HepG2 (cell line): ENCODE measurements around the gene PKMYT1. TPM values are rescaled to one million over a fixed set of nuclear protein-coding genes. Genes with fewer than 3 reads are reported as not detected.

Experiments
- GTF3A ChIP-seq: sonication (generic); formaldehyde crosslinking; conservative IDR thresholded peaks from 2 replicates; pipeline ENCODE4 v1.4.0; 2020; ENCODE audit warnings: mild to moderate bottlenecking, missing genetic modification reagents
- HHEX ChIP-seq: IDR thresholded peaks from 2 replicates; pipeline ENCODE4 v1.6.1; 2016; ENCODE audit warnings: control low read depth
- JARID2 ChIP-seq: sonication (generic); formaldehyde crosslinking; IDR thresholded peaks from 2 replicates; pipeline ENCODE4 v1.8.1; 2023; ENCODE audit warnings: missing genetic modification reagents, inconsistent platforms; ENCODE audit not compliant: insufficient replicate concordance
- MTA3 ChIP-seq: sonication (generic); formaldehyde crosslinking; IDR thresholded peaks from 2 replicates; pipeline ENCODE4 v1.4.0; 2020; ENCODE audit warnings: missing genetic modification reagents
- RFX1 ChIP-seq: fragments of 450-650 bp; IDR thresholded peaks from 2 replicates; pipeline ENCODE4 v1.6.1; 2017
- SETDB1 ChIP-seq: sonication (generic); formaldehyde crosslinking; IDR thresholded peaks from 2 replicates; pipeline ENCODE4 v1.5.1; 2020; ENCODE audit warnings: missing genetic modification reagents, mild to moderate bottlenecking, borderline replicate concordance
- ZNF292 ChIP-seq: sonication (generic); formaldehyde crosslinking; IDR thresholded peaks from 2 replicates; pipeline ENCODE4 v1.8.1; 2022; ENCODE audit warnings: mild to moderate bottlenecking, low read depth, missing genetic modification reagents, borderline replicate concordance
- ZNF484 ChIP-seq: sonication (generic); formaldehyde crosslinking; IDR thresholded peaks from 2 replicates; pipeline ENCODE4 v1.5.1; 2020; ENCODE audit warnings: mild to moderate bottlenecking, low read depth, missing genetic modification reagents, borderline replicate concordance
- ZNF552 ChIP-seq: sonication (generic); formaldehyde crosslinking; IDR thresholded peaks from 2 replicates; pipeline ENCODE4 v1.9.0; 2022; ENCODE audit warnings: missing genetic modification reagents, mild to moderate bottlenecking, borderline replicate concordance
- ZNF629 ChIP-seq: sonication (generic); formaldehyde crosslinking; conservative IDR thresholded peaks from 2 replicates; pipeline ENCODE4 v1.5.0; 2020; ENCODE audit warnings: missing genetic modification reagents
- polyA plus RNA-seq, 8 experiments: library from polyadenylated mRNA; depleted of rRNA in 3 of 8; stranded (reverse) in 7 of 8; unstranded in 1 of 8; fragments of >200 nt; fragmentation: Illumina TruSeq in 4 of 8; extraction: Trizol in 4 of 8; gene quantifications; 2 replicates each; pipeline versions ENCODE4 v1.2.1 to v1.2.3, GENCODE V29; 2011 to 2016; ENCODE audit warnings: low read depth in 4 of 8, missing spikeins in 1 of 8, mixed read lengths in 1 of 8; ENCODE audit not compliant: insufficient read depth in 1 of 8
- total RNA-seq, 5 experiments: library from RNA; depleted of rRNA; stranded (reverse); fragments of >200 nt; fragmentation: Illumina TruSeq; extraction: Trizol; gene quantifications; 2 replicates each; pipeline ENCODE4 v1.2.3, GENCODE V29; 2016; ENCODE audit warnings: low read depth in 1 of 5
- TF ChIP-seq, protein P1 (sequence below): sonication (generic); formaldehyde crosslinking; IDR thresholded peaks from 2 replicates; pipeline ENCODE4 v1.5.0; 2020; ENCODE audit warnings: mild to moderate bottlenecking, missing genetic modification reagents, borderline replicate concordance
- TF ChIP-seq, protein P2 (sequence below): sonication (generic); formaldehyde crosslinking; IDR thresholded peaks from 2 replicates; pipeline ENCODE4 v1.5.1; 2020; ENCODE audit warnings: missing genetic modification reagents, mild to moderate bottlenecking, borderline replicate concordance
- TF ChIP-seq, protein P3 (sequence below): IDR thresholded peaks from 2 replicates; pipeline ENCODE4 v1.4.0; 2020; ENCODE audit warnings: mild to moderate bottlenecking, missing genetic modification reagents
- TF ChIP-seq, protein P4 (sequence below): sonication (generic); formaldehyde crosslinking; IDR thresholded peaks from 2 replicates; pipeline ENCODE4 v1.8.1; 2023; ENCODE audit warnings: mild to moderate bottlenecking, inconsistent platforms, moderate library complexity, missing genetic modification reagents, borderline replicate concordance

PKMYT1 gene
- total and polyA plus RNA-seq, 2 of the 13 experiments (the other 11 are each of a cell fraction or from before 2014, with no cell fraction given), result 7.0 to 27.8 TPM

DNA sequence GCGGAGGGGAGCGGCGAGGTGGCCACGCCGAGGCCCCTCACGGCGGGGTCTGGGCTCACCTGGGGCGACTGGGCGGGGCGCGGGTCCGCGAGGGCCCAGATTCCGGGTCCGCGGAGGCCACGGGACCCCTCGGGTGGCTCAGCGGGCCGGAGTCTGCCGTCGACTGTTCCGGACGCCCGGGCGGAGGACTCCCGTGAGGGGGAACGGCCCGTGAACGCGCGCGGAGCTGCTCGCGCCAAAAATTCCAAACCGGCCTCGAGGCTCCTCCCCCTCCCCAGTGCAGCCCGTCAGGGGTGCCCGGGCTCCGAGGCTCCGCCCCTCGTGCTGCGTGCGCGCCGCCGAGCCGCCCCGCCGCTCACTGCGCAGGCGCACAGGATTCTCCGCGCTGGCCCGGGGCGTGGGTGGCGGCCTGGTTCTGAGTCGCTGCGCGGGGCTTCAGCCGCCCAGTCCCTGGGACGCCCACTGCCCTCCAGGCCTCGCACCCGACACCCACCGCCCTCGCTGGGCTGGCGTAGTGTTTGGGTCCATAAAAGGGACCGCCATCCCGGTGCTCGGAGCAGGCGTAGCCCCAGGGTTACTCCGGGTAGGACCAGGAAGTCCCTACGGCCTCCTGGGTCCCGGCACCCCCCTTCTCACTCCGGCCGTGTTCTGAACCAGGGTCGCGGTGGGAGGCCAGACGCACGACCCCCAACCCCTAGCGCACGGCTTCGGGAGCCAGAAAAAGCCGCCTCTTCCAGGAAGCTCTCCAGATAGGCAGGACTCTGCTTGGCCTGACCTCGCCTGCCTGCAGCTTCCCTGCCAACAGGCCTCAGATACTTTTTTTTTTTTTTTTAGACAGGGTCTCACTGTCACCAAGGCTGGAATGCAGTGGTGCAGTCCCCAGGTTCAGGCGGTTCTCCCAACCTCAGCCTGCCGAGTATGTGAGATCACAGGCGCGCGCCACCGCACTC is at the start of gene PKMYT1 (continued):
- TF ChIP-seq, protein P1, sequence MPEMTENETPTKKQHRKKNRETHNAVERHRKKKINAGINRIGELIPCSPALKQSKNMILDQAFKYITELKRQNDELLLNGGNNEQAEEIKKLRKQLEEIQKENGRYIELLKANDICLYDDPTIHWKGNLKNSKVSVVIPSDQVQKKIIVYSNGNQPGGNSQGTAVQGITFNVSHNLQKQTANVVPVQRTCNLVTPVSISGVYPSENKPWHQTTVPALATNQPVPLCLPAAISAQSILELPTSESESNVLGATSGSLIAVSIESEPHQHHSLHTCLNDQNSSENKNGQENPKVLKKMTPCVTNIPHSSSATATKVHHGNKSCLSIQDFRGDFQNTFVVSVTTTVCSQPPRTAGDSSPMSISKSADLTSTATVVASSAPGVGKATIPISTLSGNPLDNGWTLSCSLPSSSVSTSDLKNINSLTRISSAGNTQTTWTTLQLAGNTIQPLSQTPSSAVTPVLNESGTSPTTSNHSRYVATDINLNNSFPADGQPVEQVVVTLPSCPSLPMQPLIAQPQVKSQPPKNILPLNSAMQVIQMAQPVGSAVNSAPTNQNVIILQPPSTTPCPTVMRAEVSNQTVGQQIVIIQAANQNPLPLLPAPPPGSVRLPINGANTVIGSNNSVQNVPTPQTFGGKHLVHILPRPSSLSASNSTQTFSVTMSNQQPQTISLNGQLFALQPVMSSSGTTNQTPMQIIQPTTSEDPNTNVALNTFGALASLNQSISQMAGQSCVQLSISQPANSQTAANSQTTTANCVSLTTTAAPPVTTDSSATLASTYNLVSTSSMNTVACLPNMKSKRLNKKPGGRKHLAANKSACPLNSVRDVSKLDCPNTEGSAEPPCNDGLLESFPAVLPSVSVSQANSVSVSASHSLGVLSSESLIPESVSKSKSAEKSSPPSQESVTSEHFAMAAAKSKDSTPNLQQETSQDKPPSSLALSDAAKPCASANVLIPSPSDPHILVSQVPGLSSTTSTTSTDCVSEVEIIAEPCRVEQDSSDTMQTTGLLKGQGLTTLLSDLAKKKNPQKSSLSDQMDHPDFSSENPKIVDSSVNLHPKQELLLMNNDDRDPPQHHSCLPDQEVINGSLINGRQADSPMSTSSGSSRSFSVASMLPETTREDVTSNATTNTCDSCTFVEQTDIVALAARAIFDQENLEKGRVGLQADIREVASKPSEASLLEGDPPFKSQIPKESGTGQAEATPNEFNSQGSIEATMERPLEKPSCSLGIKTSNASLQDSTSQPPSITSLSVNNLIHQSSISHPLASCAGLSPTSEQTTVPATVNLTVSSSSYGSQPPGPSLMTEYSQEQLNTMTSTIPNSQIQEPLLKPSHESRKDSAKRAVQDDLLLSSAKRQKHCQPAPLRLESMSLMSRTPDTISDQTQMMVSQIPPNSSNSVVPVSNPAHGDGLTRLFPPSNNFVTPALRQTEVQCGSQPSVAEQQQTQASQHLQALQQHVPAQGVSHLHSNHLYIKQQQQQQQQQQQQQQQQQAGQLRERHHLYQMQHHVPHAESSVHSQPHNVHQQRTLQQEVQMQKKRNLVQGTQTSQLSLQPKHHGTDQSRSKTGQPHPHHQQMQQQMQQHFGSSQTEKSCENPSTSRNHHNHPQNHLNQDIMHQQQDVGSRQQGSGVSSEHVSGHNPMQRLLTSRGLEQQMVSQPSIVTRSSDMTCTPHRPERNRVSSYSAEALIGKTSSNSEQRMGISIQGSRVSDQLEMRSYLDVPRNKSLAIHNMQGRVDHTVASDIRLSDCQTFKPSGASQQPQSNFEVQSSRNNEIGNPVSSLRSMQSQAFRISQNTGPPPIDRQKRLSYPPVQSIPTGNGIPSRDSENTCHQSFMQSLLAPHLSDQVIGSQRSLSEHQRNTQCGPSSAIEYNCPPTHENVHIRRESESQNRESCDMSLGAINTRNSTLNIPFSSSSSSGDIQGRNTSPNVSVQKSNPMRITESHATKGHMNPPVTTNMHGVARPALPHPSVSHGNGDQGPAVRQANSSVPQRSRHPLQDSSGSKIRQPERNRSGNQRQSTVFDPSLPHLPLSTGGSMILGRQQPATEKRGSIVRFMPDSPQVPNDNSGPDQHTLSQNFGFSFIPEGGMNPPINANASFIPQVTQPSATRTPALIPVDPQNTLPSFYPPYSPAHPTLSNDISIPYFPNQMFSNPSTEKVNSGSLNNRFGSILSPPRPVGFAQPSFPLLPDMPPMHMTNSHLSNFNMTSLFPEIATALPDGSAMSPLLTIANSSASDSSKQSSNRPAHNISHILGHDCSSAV (CRISPR knock-in tag), result no peak
- TF ChIP-seq, protein P2, sequence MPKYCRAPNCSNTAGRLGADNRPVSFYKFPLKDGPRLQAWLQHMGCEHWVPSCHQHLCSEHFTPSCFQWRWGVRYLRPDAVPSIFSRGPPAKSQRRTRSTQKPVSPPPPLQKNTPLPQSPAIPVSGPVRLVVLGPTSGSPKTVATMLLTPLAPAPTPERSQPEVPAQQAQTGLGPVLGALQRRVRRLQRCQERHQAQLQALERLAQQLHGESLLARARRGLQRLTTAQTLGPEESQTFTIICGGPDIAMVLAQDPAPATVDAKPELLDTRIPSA (CRISPR knock-in tag), result no peak
- TF ChIP-seq, protein P3, sequence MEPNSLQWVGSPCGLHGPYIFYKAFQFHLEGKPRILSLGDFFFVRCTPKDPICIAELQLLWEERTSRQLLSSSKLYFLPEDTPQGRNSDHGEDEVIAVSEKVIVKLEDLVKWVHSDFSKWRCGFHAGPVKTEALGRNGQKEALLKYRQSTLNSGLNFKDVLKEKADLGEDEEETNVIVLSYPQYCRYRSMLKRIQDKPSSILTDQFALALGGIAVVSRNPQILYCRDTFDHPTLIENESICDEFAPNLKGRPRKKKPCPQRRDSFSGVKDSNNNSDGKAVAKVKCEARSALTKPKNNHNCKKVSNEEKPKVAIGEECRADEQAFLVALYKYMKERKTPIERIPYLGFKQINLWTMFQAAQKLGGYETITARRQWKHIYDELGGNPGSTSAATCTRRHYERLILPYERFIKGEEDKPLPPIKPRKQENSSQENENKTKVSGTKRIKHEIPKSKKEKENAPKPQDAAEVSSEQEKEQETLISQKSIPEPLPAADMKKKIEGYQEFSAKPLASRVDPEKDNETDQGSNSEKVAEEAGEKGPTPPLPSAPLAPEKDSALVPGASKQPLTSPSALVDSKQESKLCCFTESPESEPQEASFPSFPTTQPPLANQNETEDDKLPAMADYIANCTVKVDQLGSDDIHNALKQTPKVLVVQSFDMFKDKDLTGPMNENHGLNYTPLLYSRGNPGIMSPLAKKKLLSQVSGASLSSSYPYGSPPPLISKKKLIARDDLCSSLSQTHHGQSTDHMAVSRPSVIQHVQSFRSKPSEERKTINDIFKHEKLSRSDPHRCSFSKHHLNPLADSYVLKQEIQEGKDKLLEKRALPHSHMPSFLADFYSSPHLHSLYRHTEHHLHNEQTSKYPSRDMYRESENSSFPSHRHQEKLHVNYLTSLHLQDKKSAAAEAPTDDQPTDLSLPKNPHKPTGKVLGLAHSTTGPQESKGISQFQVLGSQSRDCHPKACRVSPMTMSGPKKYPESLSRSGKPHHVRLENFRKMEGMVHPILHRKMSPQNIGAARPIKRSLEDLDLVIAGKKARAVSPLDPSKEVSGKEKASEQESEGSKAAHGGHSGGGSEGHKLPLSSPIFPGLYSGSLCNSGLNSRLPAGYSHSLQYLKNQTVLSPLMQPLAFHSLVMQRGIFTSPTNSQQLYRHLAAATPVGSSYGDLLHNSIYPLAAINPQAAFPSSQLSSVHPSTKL (CRISPR knock-in tag), result 0 out of 2 replicates have a peak, but pooled peaks have one; percentile 10
- TF ChIP-seq HHEX (CRISPR knock-in tag) (no peak), SETDB1 (CRISPR knock-in tag) (no peak), ZNF629 (CRISPR knock-in tag) (no peak), ZNF292 (CRISPR knock-in tag) (no peak), JARID2 (CRISPR knock-in tag) (no peak), ZNF552 (no peak), RFX1 (no peak), MTA3 (CRISPR knock-in tag) (no peak), ZNF484 (no peak), GTF3A (CRISPR knock-in tag) (no peak)
- TF ChIP-seq, protein P4, sequence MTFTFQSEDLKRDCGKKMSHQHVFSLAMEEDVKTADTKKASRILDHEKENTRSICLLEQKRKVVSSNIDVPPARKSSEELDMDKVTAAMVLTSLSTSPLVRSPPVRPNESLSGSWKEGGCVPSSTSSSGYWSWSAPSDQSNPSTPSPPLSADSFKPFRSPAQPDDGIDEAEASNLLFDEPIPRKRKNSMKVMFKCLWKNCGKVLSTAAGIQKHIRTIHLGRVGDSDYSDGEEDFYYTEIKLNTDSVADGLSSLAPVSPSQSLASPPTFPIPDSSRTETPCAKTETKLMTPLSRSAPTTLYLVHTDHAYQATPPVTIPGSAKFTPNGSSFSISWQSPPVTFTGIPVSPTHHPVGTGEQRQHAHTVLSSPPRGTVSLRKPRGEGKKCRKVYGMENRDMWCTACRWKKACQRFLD (CRISPR knock-in tag), result peak; percentile 25; the same call in 1 of the 2 replicates
